D721Med (cell line): ENCODE data around the gene ASXL2.

ENCODE experiments used
- DNase-seq: peaks from one replicate; pipeline ENCODE4 v3.0.0; 2011; ENCODE audit warnings: low spot score; ENCODE audit not compliant: insufficient read length
- FAIRE-seq: peaks from 2 replicates; lab custom pipeline; 2011; peaks lifted over from hg19 to GRCh38; lab: Jason Lieb, UNC
- TF ChIP-seq, protein P1 (sequence below): IDR thresholded peaks from 2 replicates; pipeline ENCODE4 v1.5.1; 2012; ENCODE audit warnings: mild to moderate bottlenecking, control low read depth; ENCODE audit not compliant: insufficient read depth; ENCODE audit errors: missing control alignments

The ASXL2 gene

DNA sequence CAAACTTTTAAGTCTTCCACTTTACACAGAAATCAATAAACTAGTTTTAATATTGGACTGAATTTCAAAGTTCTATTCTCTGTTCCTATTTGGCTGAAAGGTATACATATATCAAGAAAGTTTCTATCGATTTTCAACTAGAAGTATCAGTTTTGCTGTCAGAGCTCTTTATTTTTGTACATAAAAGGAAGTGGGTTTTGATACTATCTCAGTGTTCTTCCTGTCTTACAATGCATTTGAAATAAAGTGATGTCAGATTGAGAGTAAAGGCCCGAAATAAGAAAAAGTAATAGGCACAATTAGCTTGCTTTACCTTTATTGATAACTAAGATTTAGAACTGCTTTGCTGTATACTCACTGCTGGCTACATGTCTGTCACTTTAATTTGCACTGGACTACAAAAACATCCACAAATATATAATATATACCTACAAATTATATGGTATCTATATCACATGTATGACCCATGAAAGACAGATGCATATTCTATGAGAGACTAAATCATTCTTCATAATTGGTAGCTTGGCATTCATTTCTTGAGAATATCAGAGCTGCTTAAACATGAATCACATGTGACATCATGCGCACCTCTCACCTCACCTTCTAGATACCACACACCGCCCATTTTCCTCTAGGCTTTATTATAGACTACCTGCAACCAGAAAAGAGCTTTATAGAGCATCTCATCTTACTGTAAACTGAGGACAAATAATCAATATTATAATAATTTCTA is 83.6 kb downstream of the ASXL2 start:
- FAIRE-seq = no peak

DNA sequence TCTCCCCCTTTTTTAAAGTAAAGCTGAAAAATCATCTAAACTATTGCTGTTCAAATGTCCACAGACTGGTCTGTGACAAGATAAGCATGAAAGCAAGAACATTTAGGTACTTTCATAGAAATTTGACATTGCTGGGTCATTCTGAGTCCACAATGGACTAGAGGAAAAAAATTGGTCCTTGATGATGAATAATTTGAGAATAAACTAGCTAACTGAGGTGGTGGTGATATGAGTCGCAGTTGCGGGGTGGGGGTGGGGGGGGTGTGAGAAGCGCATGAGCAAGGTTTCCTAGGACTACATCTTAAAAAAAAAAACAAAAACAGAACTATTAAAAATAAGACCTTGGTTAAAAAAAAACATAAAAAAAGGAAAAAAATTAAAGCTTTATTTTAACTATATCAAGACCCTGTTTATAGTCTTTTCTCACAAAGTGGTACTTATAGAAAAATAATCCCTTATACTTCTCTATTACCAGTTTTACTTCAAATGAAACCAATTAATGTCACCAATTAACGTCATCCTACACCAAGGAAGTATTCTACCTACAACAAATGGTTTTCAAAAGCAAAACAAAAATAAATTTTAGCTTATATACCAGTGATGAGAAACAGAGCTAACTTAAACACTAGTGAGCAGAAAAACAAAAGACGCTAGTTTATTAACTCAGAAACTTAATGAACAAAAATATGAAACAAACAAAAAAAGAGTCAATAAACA is 88.1 kb downstream of the ASXL2 start:
- TF ChIP-seq, protein P1, sequence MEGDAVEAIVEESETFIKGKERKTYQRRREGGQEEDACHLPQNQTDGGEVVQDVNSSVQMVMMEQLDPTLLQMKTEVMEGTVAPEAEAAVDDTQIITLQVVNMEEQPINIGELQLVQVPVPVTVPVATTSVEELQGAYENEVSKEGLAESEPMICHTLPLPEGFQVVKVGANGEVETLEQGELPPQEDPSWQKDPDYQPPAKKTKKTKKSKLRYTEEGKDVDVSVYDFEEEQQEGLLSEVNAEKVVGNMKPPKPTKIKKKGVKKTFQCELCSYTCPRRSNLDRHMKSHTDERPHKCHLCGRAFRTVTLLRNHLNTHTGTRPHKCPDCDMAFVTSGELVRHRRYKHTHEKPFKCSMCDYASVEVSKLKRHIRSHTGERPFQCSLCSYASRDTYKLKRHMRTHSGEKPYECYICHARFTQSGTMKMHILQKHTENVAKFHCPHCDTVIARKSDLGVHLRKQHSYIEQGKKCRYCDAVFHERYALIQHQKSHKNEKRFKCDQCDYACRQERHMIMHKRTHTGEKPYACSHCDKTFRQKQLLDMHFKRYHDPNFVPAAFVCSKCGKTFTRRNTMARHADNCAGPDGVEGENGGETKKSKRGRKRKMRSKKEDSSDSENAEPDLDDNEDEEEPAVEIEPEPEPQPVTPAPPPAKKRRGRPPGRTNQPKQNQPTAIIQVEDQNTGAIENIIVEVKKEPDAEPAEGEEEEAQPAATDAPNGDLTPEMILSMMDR = no peak
- no peak for FAIRE-seq
- no peak for DNase-seq

More for the DNA sequence above, 83.6 kb downstream of the ASXL2 start:
- DNase-seq = no peak
- TF ChIP-seq, protein P1 = no peak

DNA sequence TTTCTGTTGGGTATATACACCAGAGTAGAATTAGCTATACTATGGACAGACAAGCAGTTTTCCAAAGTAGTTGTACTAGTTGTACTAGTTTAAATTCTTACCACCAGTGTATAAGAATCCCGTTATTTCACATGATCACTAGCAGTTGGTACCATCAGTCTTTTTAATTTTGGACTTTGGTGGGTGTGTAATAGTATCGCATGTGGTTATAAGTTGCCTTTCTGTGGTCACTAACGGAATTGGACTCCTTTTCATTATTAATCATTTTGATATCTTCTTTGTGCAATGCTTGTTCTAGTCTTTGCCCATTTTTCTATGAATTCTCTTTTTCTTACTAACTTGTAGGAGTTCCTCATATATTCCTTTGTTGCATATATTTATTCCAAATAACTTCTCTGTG is 89.8 kb downstream of the ASXL2 start:
- TF ChIP-seq, protein P1 = no peak
- no peak for DNase-seq
- FAIRE-seq = no peak

DNA sequence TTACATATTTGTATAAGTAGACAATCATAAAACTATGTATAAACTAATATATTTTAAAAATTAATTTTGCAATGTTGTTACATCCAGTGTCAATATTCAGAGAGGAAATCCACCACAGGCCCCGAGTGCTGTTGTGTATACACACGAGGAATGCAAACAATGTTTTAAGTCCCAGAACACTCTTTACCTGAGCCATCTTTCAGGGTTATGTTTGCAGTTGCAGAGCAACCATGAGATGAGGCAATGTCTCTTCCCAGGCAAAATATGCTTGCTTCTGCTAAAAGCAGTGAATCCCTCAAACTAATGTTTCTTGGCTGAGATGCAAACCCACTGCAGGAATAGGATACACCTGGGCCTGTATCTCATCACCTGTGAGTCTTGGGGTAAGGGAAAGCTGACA is 91.3 kb downstream of the ASXL2 start:
- no peak for DNase-seq
- no peak for FAIRE-seq
- TF ChIP-seq, protein P1 = no peak

DNA sequence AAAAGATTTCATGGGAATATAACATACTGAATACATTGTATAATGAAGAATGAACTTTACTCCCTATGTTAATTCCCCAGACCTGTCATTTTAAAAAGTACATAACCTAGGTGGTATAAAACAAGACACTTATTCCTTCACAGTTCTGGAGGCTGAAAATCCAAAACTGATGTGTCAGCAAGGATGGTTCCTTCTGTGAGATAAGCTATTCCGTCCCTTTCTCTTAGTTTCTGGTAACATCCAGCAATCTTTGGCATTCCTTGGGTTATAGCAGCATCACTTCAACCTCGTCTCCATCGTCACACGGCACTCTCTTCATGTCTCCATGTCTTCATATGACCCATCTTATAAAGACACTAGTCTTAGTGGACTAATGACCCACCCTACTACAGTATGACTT is 93.9 kb downstream of the ASXL2 start:
- DNase-seq = no peak
- FAIRE-seq = no peak
- TF ChIP-seq, protein P1 = no peak

DNA sequence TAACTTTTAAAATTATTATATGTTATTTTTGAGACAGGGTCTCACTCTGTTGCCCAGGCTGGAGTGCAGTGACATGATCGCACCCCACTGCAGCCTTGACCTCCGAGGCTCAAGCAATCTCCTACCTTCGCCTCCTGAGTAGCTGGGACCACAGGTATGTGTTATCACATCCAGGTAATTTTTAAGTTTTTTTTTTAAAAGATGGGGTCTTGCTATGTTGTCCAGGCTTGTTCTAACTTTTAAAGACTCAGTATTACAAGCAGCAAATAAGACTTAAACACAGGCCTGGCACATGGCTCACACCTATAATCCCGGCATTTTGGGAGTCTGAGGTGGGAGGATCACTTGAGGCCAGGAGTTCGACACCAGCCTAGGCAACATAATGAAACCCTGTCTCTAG is 101.2 kb downstream of the ASXL2 start:
- no peak for FAIRE-seq
- DNase-seq = no peak
- TF ChIP-seq, protein P1 = no peak

DNA sequence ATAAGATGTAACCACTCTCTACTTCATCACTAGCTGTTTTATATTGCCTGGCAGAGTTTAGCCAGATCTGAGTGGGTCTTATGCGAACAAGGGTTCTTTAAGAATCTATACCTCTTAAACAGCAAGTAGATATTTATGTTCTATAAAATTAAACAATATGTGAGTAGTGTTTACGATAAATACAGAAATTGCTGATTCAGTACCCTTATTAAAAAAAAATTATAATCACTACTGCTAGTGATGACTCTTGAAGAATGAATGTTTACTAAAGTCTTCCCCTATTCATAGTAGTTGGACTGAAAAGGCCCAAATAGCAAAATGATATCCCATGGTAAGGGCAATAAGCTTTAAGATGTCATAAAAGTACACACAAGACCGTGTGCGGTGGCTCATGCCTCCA is 106.2 kb downstream of the ASXL2 start:
- TF ChIP-seq, protein P1 = no peak
- DNase-seq (no peak), FAIRE-seq (no peak)
